GM12872 (cell line): ENCODE results near the gene WDR27.

Source experiments
- TF ChIP-seq, protein P1 (sequence below): IDR thresholded peaks from 3 replicates; pipeline ENCODE4 v1.5.1; 2011; ENCODE audit warnings: low read depth, mild to moderate bottlenecking, low read length, moderate library complexity; ENCODE audit not compliant: insufficient read depth

Gene WDR27

DNA sequence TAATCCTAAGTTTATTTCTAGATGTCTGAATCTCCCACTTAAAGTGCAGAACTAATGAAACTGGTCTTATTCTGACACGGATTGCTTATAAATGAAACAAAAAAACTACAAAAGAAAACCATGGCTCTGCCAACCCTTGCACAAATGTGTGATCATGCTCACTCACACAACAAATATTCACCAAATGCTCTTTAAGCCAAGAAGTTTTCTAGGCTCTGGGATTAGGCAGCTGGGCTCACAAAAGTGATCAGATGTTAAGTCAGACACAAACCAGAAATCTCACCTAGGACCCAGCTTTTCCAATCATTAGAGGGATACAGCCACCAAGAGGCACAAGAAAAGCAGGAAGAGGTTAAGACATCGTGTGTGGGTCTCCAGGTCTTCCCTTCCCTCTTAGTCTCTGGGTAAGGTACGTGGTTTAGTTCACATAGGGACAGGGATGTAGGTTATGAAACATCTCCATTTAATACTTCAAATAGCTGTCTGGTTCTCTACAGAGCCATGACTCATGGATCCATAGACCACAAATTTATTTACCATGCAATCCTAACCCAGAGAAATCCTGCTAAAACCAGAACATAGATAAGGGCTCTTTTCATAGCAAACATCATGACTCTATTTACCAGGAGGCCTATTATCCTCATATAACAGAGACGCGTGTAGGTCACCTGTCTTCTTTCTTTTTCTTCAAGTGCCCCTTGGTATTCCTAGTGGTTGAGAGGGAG is 165.2 kb downstream of the WDR27 start:
- TF ChIP-seq, protein P1, sequence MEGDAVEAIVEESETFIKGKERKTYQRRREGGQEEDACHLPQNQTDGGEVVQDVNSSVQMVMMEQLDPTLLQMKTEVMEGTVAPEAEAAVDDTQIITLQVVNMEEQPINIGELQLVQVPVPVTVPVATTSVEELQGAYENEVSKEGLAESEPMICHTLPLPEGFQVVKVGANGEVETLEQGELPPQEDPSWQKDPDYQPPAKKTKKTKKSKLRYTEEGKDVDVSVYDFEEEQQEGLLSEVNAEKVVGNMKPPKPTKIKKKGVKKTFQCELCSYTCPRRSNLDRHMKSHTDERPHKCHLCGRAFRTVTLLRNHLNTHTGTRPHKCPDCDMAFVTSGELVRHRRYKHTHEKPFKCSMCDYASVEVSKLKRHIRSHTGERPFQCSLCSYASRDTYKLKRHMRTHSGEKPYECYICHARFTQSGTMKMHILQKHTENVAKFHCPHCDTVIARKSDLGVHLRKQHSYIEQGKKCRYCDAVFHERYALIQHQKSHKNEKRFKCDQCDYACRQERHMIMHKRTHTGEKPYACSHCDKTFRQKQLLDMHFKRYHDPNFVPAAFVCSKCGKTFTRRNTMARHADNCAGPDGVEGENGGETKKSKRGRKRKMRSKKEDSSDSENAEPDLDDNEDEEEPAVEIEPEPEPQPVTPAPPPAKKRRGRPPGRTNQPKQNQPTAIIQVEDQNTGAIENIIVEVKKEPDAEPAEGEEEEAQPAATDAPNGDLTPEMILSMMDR = no peak

- TF ChIP-seq, protein P1 = no peak
These were observed 167.8 kb downstream of the WDR27 start for GRCh38 chr6:169534039-169534421.

- TF ChIP-seq, protein P1 = no peak
These were observed 168.4 kb downstream of the WDR27 start for GRCh38 chr6:169533301-169534038.

DNA sequence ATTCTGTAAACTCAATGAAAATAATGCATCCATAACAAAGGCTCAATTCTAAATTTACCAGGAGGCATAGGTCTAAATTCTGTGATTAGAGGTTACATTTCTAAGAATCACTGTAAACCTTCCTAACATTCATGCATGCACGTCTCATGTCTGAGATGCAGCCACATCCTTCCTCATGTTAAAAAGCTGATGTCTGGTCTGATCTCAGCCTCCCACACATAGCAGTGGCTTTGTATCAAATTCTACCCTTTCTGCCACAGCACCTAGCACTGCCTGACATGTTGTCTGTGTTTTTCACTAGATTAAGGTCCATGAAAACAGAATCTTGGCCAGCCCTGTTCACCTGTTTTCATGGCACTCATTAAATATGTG is 171.1 kb downstream of the WDR27 start:
- TF ChIP-seq, protein P1 = no peak

DNA sequence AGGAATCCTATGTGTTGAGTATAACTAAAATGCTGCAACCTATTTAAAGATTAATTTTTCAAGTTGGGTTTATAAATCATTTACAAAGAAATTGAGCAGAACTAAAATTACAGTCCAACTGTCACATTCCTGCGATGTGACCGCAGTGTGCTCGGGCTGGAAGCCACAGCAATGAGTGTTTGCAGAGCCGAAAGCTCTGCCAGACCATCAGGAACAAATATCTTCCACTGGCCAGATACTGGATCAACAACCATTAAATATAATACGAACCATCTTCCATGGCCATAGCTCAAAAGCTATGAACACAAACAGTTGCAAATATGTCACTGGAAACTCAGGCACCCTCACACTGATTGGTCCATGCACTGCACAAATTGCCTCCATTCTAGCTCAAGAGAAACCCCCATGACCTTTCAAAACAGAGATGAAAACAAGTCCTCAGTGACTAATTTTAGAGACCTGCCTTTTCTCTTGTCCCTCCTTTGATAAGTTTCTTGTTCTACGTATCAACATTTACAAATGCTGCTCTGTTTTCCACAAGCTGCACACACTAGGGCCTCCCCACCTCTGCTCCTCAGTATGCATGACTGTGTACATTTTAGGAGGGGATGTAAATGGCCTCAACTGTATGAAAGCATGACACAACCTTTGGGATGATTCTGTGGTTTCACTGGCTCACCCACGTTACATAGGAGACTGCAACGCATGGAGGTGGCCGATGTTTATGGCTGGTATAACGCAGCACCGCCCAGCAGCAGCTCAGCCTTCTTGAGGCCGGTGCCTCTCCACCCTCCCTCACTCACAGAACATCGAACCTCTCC is 171.7 kb downstream of the WDR27 start:
- TF ChIP-seq, protein P1 = no peak

DNA sequence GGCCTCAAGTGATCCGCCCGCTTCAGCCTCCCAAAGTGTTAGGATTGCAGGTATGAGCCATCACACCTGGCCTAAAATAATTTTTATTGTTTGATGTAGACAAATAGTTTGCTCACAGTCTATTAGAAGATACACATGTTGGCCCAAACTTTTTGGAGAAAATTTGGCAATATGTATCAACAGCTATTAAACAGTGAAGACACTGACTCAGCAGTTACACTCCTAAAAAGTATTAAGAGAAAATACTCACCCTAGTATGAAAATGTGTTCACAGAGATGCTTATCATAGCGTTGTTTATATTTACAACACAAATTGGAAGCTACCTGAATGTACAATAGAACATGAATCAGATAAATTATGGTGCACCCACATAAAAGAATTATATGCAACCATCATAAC is 173.1 kb downstream of the WDR27 start:
- TF ChIP-seq, protein P1 = no peak

DNA sequence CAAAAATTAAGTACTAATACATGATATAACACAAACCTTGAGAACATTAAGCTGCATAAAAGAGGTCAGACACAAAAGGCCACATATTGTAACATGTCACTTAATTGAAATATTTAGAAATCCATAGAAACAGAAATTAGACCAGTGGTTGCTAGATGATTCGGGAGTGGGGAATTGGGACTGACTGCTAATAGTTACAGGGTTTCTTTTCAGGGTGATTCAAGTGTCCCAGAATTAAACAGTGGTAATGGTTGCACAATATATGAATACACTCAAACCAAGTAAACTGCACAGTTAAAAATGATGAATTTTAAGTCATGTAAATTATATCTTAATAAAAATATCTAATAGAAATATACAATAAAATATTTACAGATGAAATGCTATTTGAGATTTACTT is 174.5 kb downstream of the WDR27 start:
- TF ChIP-seq, protein P1 = no peak
